IPS-18c (cell line): ENCODE results near the gene XRN2.

Source experiments
- H3K4me3 ChIP-seq: 2 replicates; pipeline ENCODE4 v1.7.0; 2013; ENCODE audit warnings: low read depth, mild to moderate bottlenecking, low read length, moderate library complexity; ENCODE audit not compliant: insufficient read depth
- H3K9me3 ChIP-seq: one replicate; pipeline ENCODE4 v1.6.1; 2013; ENCODE audit warnings: mild to moderate bottlenecking, low read length, moderate library complexity; ENCODE audit not compliant: control insufficient read depth, insufficient read depth

Gene XRN2

GRCh38 chr20:21325296-21325695 is 22.2 kb downstream of the XRN2 start:
- H3K9me3 ChIP-seq, result no peaks in the 10 kb centered on the region
- H3K4me3 ChIP-seq, result no peak overlapping the region

- Histone ChIP-seq H3K4me3 (no peak overlapping the region), H3K9me3 (no peaks in the 10 kb centered on the region)
Observed at GRCh38 chr20:21326700-21327099, 23.6 kb downstream of the XRN2 start.

DNA sequence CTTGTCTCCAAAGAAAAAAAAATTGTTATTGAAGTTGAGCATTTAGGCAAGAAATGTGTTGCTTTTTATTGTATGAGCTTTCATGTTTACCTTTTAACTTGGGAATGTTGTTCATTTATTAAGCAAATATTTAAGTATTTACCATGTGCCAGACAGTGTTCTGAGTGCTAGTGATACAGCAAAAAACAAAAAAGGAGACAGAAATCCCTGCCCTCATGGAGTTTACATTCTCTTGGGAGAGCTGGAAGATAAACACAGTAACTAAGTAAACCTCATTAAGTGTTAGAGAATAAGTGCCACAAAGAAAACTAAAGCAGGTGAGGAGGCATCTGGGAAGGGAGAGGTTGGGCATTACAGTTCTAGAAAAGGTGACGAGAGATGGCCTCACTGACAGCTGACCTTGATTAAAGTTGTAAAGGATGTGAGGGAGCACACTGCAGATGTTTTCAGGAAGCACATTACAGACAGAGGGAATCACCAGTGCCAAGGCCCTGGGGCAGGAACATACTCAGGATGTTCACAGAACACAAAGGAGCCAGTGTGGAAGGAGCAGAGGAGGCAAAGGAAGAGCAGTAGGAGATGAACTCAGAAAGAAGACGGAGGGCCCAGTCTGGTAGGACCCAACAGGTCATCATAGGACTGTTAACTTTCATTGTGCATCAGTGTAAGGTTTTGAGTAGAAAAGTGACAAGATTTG is 33.5 kb downstream of the XRN2 start:
- Histone ChIP-seq H3K4me3 (no peak overlapping the region), H3K9me3 (no peaks in the 10 kb centered on the region)

DNA sequence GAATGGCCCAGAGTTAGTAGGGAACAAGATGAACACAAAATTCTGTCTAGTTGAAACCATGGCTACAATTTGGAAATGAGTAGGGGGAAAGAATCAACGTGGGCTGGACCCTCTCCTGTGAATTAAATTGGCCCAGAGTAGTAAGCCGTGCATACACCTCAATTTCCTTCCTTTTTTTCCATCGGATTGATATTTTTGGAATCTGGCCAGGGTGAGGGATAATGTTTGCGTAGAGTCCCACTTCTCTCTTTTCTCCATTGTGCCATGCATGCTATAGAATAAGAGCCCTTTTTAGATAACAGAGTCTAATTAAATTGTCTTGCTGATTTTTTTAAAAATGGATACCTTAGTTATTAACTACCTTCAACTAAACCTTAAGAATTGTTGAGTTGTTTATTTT is 35.2 kb downstream of the XRN2 start:
- Histone ChIP-seq H3K4me3 (no peak overlapping the region), H3K9me3 (no peaks in the 10 kb centered on the region)

DNA sequence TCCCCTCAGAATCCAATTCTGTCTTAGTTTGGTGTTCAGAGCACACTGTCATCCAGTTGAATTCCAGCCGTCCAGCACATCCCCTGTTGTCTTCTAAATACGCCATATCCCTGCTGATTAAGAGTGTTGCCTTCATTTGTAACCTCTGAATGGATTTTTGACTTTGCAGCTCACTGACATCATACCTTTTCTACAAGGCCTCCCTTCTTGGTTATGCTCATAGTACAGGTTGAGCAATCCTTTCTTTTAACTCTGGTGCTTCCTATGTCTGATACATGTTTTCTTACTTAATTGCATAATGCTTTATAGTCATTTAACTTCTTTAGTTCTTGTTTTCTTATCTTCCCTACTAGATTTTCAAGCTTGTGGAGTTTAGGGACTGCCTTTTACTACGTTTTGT is 36.4 kb downstream of the XRN2 start:
- Histone ChIP-seq H3K4me3 (no peak overlapping the region), H3K9me3 (no peaks in the 10 kb centered on the region)

- Histone ChIP-seq H3K4me3 (no peak overlapping the region), H3K9me3 (no peaks in the 10 kb centered on the region)
Observed at GRCh38 chr20:21340991-21341697, 38.0 kb downstream of the XRN2 start.

- Histone ChIP-seq H3K9me3 (no peaks in the 10 kb centered on the region), H3K4me3 (no peak overlapping the region)
Observed at GRCh38 chr20:21342656-21343345, 39.7 kb downstream of the XRN2 start.

DNA sequence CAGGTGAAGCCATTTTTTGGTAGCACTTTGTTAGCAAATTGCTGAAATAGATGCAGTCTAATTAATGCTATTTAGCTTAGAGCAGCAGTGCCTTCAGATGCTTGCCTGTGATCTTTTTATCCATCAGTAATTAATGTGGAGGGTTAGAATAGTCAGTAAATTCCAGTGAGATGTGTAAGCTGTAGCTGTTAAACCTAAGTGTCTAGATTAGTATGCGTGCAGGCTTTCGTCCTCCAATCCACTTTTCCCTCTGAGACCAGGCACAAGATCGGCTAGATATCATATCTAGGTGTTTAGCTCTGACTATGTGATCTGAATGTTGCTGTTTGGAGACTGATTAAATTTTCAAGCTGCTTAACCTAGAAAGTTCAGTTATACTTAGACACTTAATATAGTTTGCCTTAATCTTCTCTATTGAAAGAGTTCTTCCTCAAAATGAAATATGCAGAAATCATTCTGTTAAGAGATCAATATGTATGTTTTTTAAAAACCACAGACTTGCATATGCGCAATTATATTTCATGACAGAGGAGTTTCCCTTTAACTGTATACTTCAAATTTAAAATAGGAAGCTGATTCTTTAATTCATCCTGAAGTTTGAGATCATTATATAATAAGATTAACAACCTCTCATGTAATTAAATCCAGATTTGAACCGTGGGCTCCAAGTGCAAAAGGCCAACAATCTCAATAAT is 41.2 kb downstream of the XRN2 start:
- no peaks in the 10 kb centered on the region for H3K9me3 ChIP-seq
- no peak overlapping the region for H3K4me3 ChIP-seq

DNA sequence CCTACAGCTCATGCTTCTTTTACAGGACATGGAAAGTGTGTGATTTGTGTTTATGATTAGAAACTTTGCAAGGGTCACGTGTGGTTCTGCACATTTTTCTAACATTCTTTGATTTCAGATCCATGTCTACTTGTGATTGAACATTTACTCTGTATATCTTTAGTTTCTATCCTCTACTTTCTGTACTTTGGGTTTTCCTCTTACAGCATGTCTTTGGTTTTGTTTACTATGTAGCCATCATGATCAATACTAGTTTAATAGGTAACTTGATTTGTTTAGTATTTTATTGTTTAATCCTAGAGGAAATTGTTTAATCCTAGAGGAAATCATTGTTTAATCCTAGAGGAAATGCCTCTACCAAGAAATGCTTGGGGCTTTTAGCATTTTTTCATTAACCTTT is 41.8 kb downstream of the XRN2 start:
- Histone ChIP-seq H3K4me3 (no peak overlapping the region), H3K9me3 (no peaks in the 10 kb centered on the region)

- H3K9me3 ChIP-seq, result no peaks in the 10 kb centered on the region
- H3K4me3 ChIP-seq, result no peak overlapping the region
Observed at GRCh38 chr20:21352703-21353102, 49.6 kb downstream of the XRN2 start.

DNA sequence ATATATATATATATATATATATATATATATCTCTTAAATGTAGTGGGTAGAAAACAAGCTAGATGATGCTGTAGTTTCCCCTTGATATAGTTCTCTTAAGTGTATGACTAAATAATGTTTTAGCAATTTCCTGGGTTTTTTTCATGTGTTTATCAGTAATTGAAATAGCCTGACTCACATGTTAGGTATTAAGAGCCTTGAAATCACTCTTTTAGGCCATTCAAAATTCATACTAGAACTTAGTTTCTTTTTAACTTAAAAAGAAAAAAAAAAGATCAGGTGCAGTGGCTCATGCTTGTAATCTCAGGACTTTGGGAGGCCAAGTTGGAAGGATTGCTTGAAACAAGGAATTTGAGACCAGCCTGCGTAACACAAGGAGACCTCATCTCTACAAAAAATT is 50.1 kb downstream of the XRN2 start:
- no peaks in the 10 kb centered on the region for H3K9me3 ChIP-seq
- no peak overlapping the region for H3K4me3 ChIP-seq

DNA sequence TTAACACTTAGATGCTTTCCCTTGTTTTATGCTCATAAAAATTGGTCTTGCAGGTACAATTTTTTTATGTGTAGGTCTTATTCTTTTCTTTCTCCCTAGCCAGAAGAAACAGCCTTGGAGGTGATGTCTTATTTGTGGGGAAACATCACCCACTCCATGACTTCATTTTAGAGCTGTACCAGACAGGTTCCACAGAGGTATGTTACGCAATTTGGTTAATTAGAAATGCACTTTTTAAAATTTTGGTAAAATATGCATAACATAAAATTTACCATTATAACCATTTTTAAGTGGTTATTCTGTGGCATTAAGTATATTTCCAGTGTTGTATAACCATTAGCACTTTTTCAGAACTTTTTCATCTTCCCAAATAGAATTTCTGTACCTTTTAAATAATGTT is 52.9 kb downstream of the XRN2 start:
- H3K4me3 ChIP-seq, result no peak overlapping the region
- H3K9me3 ChIP-seq, result no peaks in the 10 kb centered on the region

DNA sequence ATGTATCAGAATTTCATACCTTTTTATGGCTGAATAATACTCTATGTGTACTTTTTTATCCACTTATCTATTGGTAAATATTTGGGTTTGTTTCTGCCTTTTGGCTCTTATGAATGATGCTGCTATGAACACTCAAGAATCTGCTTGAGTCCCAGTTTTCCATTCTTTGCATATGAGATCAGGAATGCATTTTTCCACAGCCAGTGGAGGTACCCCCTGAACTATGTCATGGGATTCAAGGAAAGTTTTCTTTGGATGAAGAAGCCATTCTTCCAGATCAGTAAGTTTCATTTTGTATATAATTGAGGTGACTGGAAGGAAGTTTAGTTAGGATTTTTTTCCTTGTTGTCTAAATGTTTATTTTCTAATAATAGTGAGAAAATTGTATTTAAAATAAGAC is 53.3 kb downstream of the XRN2 start:
- H3K4me3 ChIP-seq, result no peak overlapping the region
- H3K9me3 ChIP-seq, result no peaks in the 10 kb centered on the region

- H3K4me3 ChIP-seq, result no peak overlapping the region
Observed at GRCh38 chr20:21357844-21358243, 54.7 kb downstream of the XRN2 start.

DNA sequence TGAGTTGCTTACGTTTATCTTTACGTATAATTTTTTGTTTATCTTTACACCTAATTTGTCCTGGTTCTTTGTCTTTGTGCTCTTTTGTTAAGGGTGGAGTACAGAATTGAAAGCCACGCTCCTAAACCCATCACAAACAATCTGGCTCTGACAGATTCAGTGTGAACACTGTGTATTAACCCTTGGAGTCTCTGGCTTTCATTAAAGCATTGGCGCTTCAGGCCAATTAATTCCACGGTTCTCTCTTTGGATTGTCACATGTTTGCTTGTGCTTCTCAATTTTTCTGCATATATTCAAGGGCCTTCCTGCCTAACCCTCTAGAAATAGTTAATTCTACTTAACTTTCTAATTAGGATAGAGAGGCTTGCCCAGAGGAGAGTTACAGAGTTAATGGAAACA is 55.6 kb downstream of the XRN2 start:
- no peaks in the 10 kb centered on the region for H3K9me3 ChIP-seq

More at GRCh38 chr20:21357844-21358243, 54.7 kb downstream of the XRN2 start:
- H3K9me3 ChIP-seq, result no peaks in the 10 kb centered on the region

DNA sequence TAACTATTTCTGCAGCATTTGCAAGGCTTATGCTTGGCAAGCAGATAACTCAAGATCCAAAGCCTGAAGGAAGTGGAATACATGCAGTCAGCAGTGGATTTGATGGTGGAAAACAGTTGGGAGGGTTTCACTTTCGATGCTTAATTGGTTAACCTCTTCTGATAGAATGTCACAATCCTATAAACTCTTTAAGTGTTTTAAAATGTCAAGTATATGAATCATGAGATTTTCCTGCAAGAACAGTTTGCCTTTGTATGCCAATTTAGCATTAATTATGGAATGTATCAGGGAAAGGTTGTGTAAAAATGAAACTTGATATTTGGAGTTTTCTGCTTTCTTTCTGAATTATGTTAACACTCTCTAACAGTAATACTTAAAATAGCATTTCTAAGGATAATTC is 57.6 kb downstream of the XRN2 start:
- Histone ChIP-seq H3K4me3 (no peak overlapping the region), H3K9me3 (no peaks in the 10 kb centered on the region)

More for the DNA sequence above, 55.6 kb downstream of the XRN2 start:
- H3K4me3 ChIP-seq, result no peak overlapping the region

DNA sequence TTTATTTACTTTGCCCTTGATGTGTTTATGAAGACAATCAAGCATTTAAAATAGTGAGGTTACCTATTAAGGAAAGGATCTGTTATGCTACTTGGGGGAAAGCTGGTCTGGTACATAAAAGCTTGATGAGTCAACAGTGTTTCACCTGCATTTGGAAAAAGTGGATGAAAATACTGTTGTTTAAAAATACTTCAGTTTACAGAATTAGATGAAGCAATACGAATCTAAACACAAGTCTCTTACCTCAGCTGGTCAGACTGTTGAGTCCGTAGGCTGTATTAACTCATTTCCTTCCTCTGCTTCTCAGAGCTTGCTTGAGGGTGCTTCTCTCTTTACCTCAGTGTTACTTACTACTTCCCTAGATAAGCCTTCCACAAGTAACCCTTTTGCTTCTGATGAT is 58.1 kb downstream of the XRN2 start:
- no peaks in the 10 kb centered on the region for H3K9me3 ChIP-seq
- no peak overlapping the region for H3K4me3 ChIP-seq

GRCh38 chr20:21364413-21364812 is 61.3 kb downstream of the XRN2 start:
- H3K4me3 ChIP-seq, result no peak overlapping the region

More at GRCh38 chr20:21364413-21364812, 61.3 kb downstream of the XRN2 start:
- no peaks in the 10 kb centered on the region for H3K9me3 ChIP-seq
